GM21515 (cell line): ENCODE results near the gene ZNF23.

Experiments
- ATAC-seq: cut with Tn5 transposase; IDR thresholded peaks from one replicate; pipeline ENCODE4 v1.9.1; 2021; ENCODE audit not compliant: unreplicated experiment

Gene ZNF23

GRCh38 chr16:71472051-71472450 is 10.0 kb upstream of the ZNF23 start:
- no peak for ATAC-seq

GRCh38 chr16:71467810-71468209 is 5.8 kb upstream of the ZNF23 start:
- no peak for ATAC-seq

GRCh38 chr16:71464231-71464630 is 2.2 kb upstream of the ZNF23 start:
- no peak for ATAC-seq

GRCh38 chr16:71460941-71461340 is 1.1 kb downstream of the ZNF23 start:
- no peak for ATAC-seq

- no peak for ATAC-seq
Observed at GRCh38 chr16:71460236-71460635, 1.8 kb downstream of the ZNF23 start.

GRCh38 chr16:71459510-71459909 is 2.5 kb downstream of the ZNF23 start:
- no peak for ATAC-seq

GRCh38 chr16:71456801-71457200 is 5.2 kb downstream of the ZNF23 start:
- ATAC-seq: no peak

GRCh38 chr16:71453036-71453435 is 9.0 kb downstream of the ZNF23 start:
- ATAC-seq: no peak

- ATAC-seq: no peak
Observed at GRCh38 chr16:71449020-71449419, 13.0 kb downstream of the ZNF23 start.

- no peak for ATAC-seq
Observed at GRCh38 chr16:71448274-71448866, 13.7 kb downstream of the ZNF23 start.

GRCh38 chr16:71443714-71444113 is 18.3 kb downstream of the ZNF23 start:
- ATAC-seq: no peak

GRCh38 chr16:71442051-71442440 is 20.0 kb downstream of the ZNF23 start, which contains the start of gene TLE7:
Gene TLE7, minus strand, starts transcription at chr16:71442054. Its CDS starts 8,730 bp downstream, at chr16:71433324.
- no peak for ATAC-seq

- no peak for ATAC-seq
Observed at GRCh38 chr16:71441348-71442050, 20.5 kb downstream of the ZNF23 start.

GRCh38 chr16:71440669-71441347 is 21.2 kb downstream of the ZNF23 start:
- no peak for ATAC-seq

- ATAC-seq: no peak
Observed at GRCh38 chr16:71439523-71439922, 22.5 kb downstream of the ZNF23 start.

- ATAC-seq: no peak
Observed at GRCh38 chr16:71436473-71436872, 25.6 kb downstream of the ZNF23 start.

GRCh38 chr16:71432906-71433305 is 29.1 kb downstream of the ZNF23 start:
- no peak for ATAC-seq

- ATAC-seq: no peak
Observed at GRCh38 chr16:71431991-71432390, 30.1 kb downstream of the ZNF23 start.

GRCh38 chr16:71431176-71431575 is 30.9 kb downstream of the ZNF23 start:
- no peak for ATAC-seq

GRCh38 chr16:71430744-71431143 is 31.3 kb downstream of the ZNF23 start:
- no peak for ATAC-seq

GRCh38 chr16:71429581-71429980 is 32.5 kb downstream of the ZNF23 start:
- no peak for ATAC-seq

GRCh38 chr16:71428883-71429282 is 33.2 kb downstream of the ZNF23 start:
- ATAC-seq: no peak
